HepG2 (cell line): Measurements from ENCODE around the gene MTA3. TPM values are rescaled to one million over a fixed set of nuclear protein-coding genes. Genes with fewer than 3 reads are reported as not detected.

Source experiments
- JUN ChIP-seq: sonication (generic); formaldehyde crosslinking; IDR thresholded peaks from 2 replicates; pipeline ENCODE4 v1.4.0; 2020; ENCODE audit warnings: mild to moderate bottlenecking, missing genetic modification reagents
- MAF1 ChIP-seq: sonication (generic); formaldehyde crosslinking; IDR thresholded peaks from 2 replicates; pipeline ENCODE4 v1.5.0; 2020; ENCODE audit warnings: missing genetic modification reagents, borderline replicate concordance
- MLLT10 ChIP-seq: sonication (generic); formaldehyde crosslinking; IDR thresholded peaks from 2 replicates; pipeline ENCODE4 v1.4.0; 2020; ENCODE audit warnings: missing genetic modification reagents
- MLXIP ChIP-seq: sonication (generic); formaldehyde crosslinking; IDR thresholded peaks from 2 replicates; pipeline ENCODE4 v1.9.0; 2021; ENCODE audit warnings: missing genetic modification reagents, borderline replicate concordance
- PHF8 ChIP-seq: sonication (generic); formaldehyde crosslinking; IDR thresholded peaks from 2 replicates; pipeline ENCODE4 v1.5.0; 2020; ENCODE audit warnings: missing genetic modification reagents
- POGK ChIP-seq: sonication (generic); formaldehyde crosslinking; conservative IDR thresholded peaks from 2 replicates; pipeline ENCODE4 v1.8.0; 2022; ENCODE audit warnings: mild to moderate bottlenecking, moderate library complexity, missing genetic modification reagents
- RFX1 ChIP-seq: fragments of 450-650 bp; IDR thresholded peaks from 2 replicates; pipeline ENCODE4 v1.6.1; 2017
- ZBTB20 ChIP-seq: sonication (generic); formaldehyde crosslinking; IDR thresholded peaks from 2 replicates; pipeline ENCODE4 v1.8.1; 2023; ENCODE audit warnings: missing genetic modification reagents, low read depth, mild to moderate bottlenecking, borderline replicate concordance
- ZMYM3 ChIP-seq: sonication (generic); formaldehyde crosslinking; IDR thresholded peaks from 2 replicates; pipeline ENCODE4 v1.5.1; 2020; ENCODE audit warnings: mild to moderate bottlenecking, missing genetic modification reagents
- ZNF232 ChIP-seq: sonication (generic); formaldehyde crosslinking; IDR thresholded peaks from 2 replicates; pipeline ENCODE4 v1.4.0; 2020; ENCODE audit warnings: missing genetic modification reagents, borderline replicate concordance
- ZNF33B ChIP-seq: sonication (generic); formaldehyde crosslinking; IDR thresholded peaks from 2 replicates; pipeline ENCODE4 v1.5.1; 2020; ENCODE audit warnings: mild to moderate bottlenecking, missing genetic modification reagents
- ZNF615 ChIP-seq: sonication (generic); formaldehyde crosslinking; IDR thresholded peaks from 2 replicates; pipeline ENCODE4 v1.5.0; 2020; ENCODE audit warnings: mild to moderate bottlenecking, missing genetic modification reagents, borderline replicate concordance
- ZNF816 ChIP-seq: sonication (generic); formaldehyde crosslinking; IDR thresholded peaks from 2 replicates; pipeline ENCODE4 v1.8.0; 2022; ENCODE audit warnings: missing genetic modification reagents, mild to moderate bottlenecking, borderline replicate concordance
- ZSCAN20 ChIP-seq: sonication (generic); formaldehyde crosslinking; IDR thresholded peaks from 2 replicates; pipeline ENCODE4 v1.4.0; 2020; ENCODE audit warnings: missing genetic modification reagents, mild to moderate bottlenecking, borderline replicate concordance
- polyA plus RNA-seq, 8 experiments: library from polyadenylated mRNA; depleted of rRNA in 3 of 8; stranded (reverse) in 7 of 8; unstranded in 1 of 8; fragments of >200 nt; fragmentation: Illumina TruSeq in 4 of 8; extraction: Trizol in 4 of 8; gene quantifications; 2 replicates each; pipeline versions ENCODE4 v1.2.1 to v1.2.3, GENCODE V29; 2011 to 2016; ENCODE audit warnings: low read depth in 4 of 8, missing spikeins in 1 of 8, mixed read lengths in 1 of 8; ENCODE audit not compliant: insufficient read depth in 1 of 8
- total RNA-seq, 5 experiments: library from RNA; depleted of rRNA; stranded (reverse); fragments of >200 nt; fragmentation: Illumina TruSeq; extraction: Trizol; gene quantifications; 2 replicates each; pipeline ENCODE4 v1.2.3, GENCODE V29; 2016; ENCODE audit warnings: low read depth in 1 of 5
- TF ChIP-seq, protein P1 (sequence below): sonication (generic); formaldehyde crosslinking; IDR thresholded peaks from 2 replicates; pipeline ENCODE4 v1.4.0; 2020; ENCODE audit warnings: missing genetic modification reagents, borderline replicate concordance
- TF ChIP-seq, protein P2 (sequence below): sonication (generic); formaldehyde crosslinking; IDR thresholded peaks from 2 replicates; pipeline ENCODE4 v1.5.1; 2020; ENCODE audit warnings: mild to moderate bottlenecking, moderate library complexity, missing genetic modification reagents
- TF ChIP-seq, protein P3 (sequence below): sonication (generic); formaldehyde crosslinking; IDR thresholded peaks from 2 replicates; pipeline ENCODE4 v1.9.0; 2022; ENCODE audit warnings: missing genetic modification reagents, mild to moderate bottlenecking, borderline replicate concordance

Gene MTA3
- total and polyA plus RNA-seq, 2 of the 13 experiments (the other 11 are each of a cell fraction or from before 2014, with no cell fraction given): 48.8 to 77.8 TPM

DNA sequence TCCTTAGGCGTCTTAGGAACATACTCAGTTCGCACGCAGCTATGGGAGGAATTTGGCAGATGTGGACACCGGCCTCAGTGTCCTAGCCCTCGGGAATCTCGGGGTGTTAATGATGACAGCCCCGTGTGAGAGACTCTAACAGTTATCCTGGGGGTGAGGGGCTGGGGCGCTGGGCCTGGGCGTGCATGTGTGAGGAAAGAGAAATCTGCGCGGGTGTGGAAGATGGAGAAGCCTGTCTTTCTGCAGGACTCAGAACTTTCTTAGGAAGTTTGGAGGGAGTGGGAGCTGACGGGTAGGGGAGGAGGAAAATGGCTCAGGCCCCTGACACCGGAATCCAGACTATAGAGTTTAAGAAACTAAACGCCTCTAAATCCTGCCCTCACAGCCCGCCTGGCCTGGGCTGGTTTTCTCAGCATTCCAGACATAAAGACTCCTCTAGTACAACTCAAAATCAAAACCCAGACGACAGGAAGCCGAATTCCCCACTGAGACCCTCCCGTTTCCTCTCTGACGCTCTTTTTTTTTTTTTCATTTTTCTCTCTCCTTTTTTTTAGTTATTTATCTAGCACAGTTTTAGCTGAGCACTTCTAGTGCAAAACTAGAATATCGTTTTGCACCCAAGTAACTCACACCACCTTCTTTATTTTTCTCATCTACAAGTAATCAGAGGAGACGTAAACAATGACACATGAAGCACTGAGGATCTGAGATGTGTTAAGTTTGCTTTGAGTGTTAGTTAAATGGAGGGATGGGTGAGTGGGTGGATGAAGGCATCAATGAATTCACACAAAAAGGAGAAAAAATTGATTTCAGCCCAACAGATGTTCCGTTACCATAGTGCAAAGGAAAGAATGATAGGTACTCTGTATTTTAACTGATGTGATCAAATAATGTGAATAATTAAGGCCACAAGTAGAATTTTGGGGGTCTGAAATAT, 225.2 kb downstream of the MTA3 start (continued):
- TF ChIP-seq JUN (CRISPR knock-in tag) (no peak), MLXIP (CRISPR knock-in tag) (0 out of 2 replicates have a peak, but pooled peaks have one; percentile 42), ZBTB20 (peak; percentile 26; the same call in 1 of the 2 replicates), ZNF232 (no peak), POGK (CRISPR knock-in tag) (0 out of 2 replicates have a peak, but pooled peaks have one; percentile 39), ZMYM3 (no peak), ZNF615 (no peak), MAF1 (CRISPR knock-in tag) (no peak), RFX1 (no peak), ZNF33B (no peak), ZSCAN20 (no peak), MLLT10 (no peak), ZNF816 (no peak), PHF8 (CRISPR knock-in tag) (no peak)
- TF ChIP-seq, protein P1, sequence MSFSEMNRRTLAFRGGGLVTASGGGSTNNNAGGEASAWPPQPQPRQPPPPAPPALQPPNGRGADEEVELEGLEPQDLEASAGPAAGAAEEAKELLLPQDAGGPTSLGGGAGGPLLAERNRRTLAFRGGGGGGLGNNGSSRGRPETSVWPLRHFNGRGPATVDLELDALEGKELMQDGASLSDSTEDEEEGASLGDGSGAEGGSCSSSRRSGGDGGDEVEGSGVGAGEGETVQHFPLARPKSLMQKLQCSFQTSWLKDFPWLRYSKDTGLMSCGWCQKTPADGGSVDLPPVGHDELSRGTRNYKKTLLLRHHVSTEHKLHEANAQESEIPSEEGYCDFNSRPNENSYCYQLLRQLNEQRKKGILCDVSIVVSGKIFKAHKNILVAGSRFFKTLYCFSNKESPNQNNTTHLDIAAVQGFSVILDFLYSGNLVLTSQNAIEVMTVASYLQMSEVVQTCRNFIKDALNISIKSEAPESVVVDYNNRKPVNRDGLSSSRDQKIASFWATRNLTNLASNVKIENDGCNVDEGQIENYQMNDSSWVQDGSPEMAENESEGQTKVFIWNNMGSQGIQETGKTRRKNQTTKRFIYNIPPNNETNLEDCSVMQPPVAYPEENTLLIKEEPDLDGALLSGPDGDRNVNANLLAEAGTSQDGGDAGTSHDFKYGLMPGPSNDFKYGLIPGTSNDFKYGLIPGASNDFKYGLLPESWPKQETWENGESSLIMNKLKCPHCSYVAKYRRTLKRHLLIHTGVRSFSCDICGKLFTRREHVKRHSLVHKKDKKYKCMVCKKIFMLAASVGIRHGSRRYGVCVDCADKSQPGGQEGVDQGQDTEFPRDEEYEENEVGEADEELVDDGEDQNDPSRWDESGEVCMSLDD (CRISPR knock-in tag): peak; percentile 35; the same call in 1 of the 2 replicates
- TF ChIP-seq, protein P2, sequence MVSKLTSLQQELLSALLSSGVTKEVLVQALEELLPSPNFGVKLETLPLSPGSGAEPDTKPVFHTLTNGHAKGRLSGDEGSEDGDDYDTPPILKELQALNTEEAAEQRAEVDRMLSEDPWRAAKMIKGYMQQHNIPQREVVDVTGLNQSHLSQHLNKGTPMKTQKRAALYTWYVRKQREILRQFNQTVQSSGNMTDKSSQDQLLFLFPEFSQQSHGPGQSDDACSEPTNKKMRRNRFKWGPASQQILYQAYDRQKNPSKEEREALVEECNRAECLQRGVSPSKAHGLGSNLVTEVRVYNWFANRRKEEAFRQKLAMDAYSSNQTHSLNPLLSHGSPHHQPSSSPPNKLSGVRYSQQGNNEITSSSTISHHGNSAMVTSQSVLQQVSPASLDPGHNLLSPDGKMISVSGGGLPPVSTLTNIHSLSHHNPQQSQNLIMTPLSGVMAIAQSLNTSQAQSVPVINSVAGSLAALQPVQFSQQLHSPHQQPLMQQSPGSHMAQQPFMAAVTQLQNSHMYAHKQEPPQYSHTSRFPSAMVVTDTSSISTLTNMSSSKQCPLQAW (CRISPR knock-in tag): peak; percentile 9; the same call in 1 of the 2 replicates
- TF ChIP-seq, protein P3, sequence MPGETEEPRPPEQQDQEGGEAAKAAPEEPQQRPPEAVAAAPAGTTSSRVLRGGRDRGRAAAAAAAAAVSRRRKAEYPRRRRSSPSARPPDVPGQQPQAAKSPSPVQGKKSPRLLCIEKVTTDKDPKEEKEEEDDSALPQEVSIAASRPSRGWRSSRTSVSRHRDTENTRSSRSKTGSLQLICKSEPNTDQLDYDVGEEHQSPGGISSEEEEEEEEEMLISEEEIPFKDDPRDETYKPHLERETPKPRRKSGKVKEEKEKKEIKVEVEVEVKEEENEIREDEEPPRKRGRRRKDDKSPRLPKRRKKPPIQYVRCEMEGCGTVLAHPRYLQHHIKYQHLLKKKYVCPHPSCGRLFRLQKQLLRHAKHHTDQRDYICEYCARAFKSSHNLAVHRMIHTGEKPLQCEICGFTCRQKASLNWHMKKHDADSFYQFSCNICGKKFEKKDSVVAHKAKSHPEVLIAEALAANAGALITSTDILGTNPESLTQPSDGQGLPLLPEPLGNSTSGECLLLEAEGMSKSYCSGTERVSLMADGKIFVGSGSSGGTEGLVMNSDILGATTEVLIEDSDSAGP (CRISPR knock-in tag): no peak
